Measurements from ENCODE around the gene NDUFAF5. TPM values are rescaled to one million over a fixed set of nuclear protein-coding genes. Genes with fewer than 3 reads are reported as not detected.

Gene NDUFAF5
- total and polyA plus RNA-seq, 10 donors: 11.5 to 37.2 (median 25.4) TPM

DNA sequence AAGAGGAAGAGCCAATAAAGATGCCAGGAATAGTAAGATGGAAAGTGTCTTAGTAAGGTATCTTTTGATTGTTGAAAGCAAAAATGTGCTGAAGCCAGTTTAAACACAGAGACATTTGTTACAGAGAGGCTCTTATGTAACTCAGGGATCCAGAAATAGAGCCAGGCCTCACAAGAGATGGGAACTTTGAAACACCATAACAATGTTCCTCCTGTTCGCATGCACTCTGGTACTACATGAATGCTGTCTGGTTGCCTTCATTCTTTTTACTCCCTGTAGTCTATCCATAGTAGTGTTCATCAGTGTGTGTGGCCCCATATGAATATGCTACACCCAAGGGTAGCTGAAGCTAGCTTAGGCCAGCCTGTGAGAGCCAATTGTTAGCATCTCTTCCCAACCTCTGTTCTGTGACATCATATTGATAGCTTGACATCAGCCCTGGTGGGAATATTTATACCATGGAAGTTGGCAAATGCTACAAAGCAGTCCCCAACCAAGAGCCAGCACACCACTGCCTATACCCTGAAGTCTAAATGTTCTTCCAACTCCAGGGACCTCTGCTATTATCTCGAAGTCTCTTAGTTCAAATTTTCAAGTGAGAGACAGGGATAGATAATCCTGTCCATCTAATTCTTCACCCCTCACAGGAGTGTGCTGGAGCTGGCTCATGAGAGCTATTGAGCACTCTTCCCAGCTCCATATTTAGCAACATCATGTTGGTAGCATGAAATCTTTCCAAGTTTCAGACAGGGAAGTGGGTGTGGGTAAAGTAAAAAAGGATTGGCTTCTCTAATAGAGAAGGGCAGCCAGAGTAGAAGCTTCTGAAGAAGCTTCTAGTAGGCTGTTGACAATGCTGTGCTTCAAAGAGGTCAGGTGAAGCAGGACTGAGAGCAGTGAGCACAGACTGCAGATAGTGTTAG lies 7.0 kb downstream of the NDUFAF5 start:
- WGBS, 5 donors: 87 to 97% (median 95%) methylated on average over 2 of the region's 2 CpGs
- Histone ChIP-seq H3K9me3 (no peaks in the 10 kb centered on the region), H3K4me3 (no peak overlapping the region), H3K27ac (no peak overlapping the region), H3K4me1 (peaks cover 0 to 19% (median 9%) of the 10 kb centered on the region in 6 donors), H3K36me3 (peaks cover 0 to 96% (median 64%) of the 10 kb centered on the region in 6 donors), H3K27me3 (replicated peaks in 1 of 7) (no peaks in the 10 kb centered on the region)
- no peak for DNase-seq
- TF ChIP-seq, protein P1, sequence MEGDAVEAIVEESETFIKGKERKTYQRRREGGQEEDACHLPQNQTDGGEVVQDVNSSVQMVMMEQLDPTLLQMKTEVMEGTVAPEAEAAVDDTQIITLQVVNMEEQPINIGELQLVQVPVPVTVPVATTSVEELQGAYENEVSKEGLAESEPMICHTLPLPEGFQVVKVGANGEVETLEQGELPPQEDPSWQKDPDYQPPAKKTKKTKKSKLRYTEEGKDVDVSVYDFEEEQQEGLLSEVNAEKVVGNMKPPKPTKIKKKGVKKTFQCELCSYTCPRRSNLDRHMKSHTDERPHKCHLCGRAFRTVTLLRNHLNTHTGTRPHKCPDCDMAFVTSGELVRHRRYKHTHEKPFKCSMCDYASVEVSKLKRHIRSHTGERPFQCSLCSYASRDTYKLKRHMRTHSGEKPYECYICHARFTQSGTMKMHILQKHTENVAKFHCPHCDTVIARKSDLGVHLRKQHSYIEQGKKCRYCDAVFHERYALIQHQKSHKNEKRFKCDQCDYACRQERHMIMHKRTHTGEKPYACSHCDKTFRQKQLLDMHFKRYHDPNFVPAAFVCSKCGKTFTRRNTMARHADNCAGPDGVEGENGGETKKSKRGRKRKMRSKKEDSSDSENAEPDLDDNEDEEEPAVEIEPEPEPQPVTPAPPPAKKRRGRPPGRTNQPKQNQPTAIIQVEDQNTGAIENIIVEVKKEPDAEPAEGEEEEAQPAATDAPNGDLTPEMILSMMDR (IDR thresholded peaks at IDR 0.05 in 8 of 11, conservative IDR thresholded peaks at IDR 0.05 in 3 of 11): no peak
- no peak for TF ChIP-seq POLR2AphosphoS5 (IDR thresholded peaks at IDR 0.05)
- TF ChIP-seq POLR2A (IDR thresholded peaks at IDR 0.05): no peak
- intact Hi-C loops (cut with DNase I; ENCODE audit: low total_unique reads): no loop called here

DNA sequence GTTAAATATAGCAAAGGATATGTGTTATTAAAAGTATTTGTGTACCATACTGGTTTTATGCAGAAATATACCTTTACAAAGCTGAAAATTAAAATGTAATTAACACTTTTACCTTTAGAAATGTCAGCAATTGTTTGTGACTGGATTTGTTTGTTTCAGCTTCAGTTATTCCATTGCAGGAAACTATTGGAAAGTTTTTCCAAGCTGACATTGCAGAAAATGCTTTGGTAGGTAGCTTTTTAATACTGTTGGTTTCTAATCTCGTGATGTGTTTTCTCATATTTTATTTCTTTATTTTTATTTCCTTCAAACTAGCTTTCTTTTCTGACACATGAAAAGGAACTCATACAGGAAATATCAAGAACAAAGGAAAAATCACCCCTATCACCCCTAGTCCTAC lies 8.2 kb downstream of the NDUFAF5 start:
- H3K27me3 ChIP-seq (replicated peaks in 1 of 7): no peaks in the 10 kb centered on the region

DNA sequence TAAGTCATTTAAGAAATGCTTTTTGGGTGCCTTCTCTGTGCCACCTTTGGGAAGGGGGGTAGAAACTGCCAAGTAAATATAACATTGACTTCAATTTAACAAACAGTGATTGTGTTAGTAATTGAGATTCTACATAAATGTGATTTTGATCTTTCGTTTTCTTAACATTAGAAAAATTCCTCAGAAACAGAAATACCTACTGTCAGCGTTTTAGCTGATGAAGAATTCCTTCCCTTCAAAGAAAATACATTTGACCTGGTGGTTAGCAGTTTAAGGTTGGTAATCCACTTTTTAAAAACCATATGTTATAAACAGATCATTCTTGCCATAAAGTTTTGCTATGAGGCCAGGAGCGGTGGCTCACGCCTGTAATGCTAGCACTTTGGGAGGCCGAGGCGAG lies 9.8 kb downstream of the NDUFAF5 start:
- H3K27me3 ChIP-seq (replicated peaks in 1 of 7): no peaks in the 10 kb centered on the region
- no peak for DNase-seq
- peaks cover 0 to 100% (median 82%) of the 10 kb centered on the region in 6 donors for H3K36me3 ChIP-seq
- no peak overlapping the region for H3K4me3 ChIP-seq
- intact Hi-C loops (cut with DNase I; ENCODE audit: low total_unique reads): no loop called here
- 96 to 98% (median 98%) methylated on average over 6 of the region's 6 CpGs for WGBS, 5 donors
- no peak overlapping the region for H3K27ac ChIP-seq
- no peaks in the 10 kb centered on the region for H3K9me3 ChIP-seq
- TF ChIP-seq POLR2A (IDR thresholded peaks at IDR 0.05): no peak
- TF ChIP-seq, protein P1 (IDR thresholded peaks at IDR 0.05 in 8 of 11, conservative IDR thresholded peaks at IDR 0.05 in 3 of 11): no peak
- no peak for TF ChIP-seq POLR2AphosphoS5 (IDR thresholded peaks at IDR 0.05)
- H3K4me1 ChIP-seq: no peaks in the 10 kb centered on the region

More for the DNA sequence above, 8.2 kb downstream of the NDUFAF5 start:
- Histone ChIP-seq H3K4me1 (peaks cover 0 to 7% (median 3%) of the 10 kb centered on the region in 6 donors), H3K9me3 (no peaks in the 10 kb centered on the region), H3K36me3 (peaks cover 0 to 100% (median 72%) of the 10 kb centered on the region in 6 donors), H3K4me3 (no peak overlapping the region), H3K27ac (no peak overlapping the region)
- TF ChIP-seq, protein P1 (IDR thresholded peaks at IDR 0.05 in 8 of 11, conservative IDR thresholded peaks at IDR 0.05 in 3 of 11): no peak
- TF ChIP-seq POLR2AphosphoS5 (IDR thresholded peaks at IDR 0.05) (no peak), POLR2A (IDR thresholded peaks at IDR 0.05) (no peak)
- intact Hi-C loops (cut with DNase I; ENCODE audit: low total_unique reads): no loop called here
- WGBS, 5 donors: 90 to 98% (median 94%) methylated on average over 1 of the region's 1 CpG
- no peak for DNase-seq

- no peak overlapping the region for H3K4me3 ChIP-seq
- H3K27ac ChIP-seq: no peak overlapping the region
- H3K9me3 ChIP-seq: no peaks in the 10 kb centered on the region
- no peaks in the 10 kb centered on the region for H3K27me3 ChIP-seq (replicated peaks in 1 of 7)
- 78 to 97% (median 84%) methylated on average over 5 of the region's 5 CpGs for WGBS, 5 donors
- TF ChIP-seq, protein P1 (IDR thresholded peaks at IDR 0.05 in 8 of 11, conservative IDR thresholded peaks at IDR 0.05 in 3 of 11): no peak
- TF ChIP-seq POLR2A (IDR thresholded peaks at IDR 0.05) (no peak), POLR2AphosphoS5 (IDR thresholded peaks at IDR 0.05) (no peak)
- peaks cover 0 to 15% (median 0%) of the 10 kb centered on the region in 6 donors for H3K4me1 ChIP-seq
- intact Hi-C loops (cut with DNase I; ENCODE audit: low total_unique reads): no loop called here
- peaks cover 0 to 100% (median 88%) of the 10 kb centered on the region in 6 donors for H3K36me3 ChIP-seq
- no peak for DNase-seq
These were observed 14.2 kb downstream of the NDUFAF5 start for GRCh38 chr20:13799040-13799439.
